Stimulated activated naive CD8-positive, alpha-beta T cell treated with anti-CD3 and anti-CD28 coated beads, Interleukin-15, Interleukin-2, amounts not matched to agents 100 ng/mL and 50 ng/mL, for 24 hours (primary cell): ENCODE results near the gene MRPS15.

ENCODE experiments used
- H3K27ac Mint-ChIP-seq: one replicate; pipeline ENCODE4 v1.8.0; 2021; ENCODE audit warnings: mild to moderate bottlenecking, mixed read lengths
- H3K27me3 Mint-ChIP-seq: one replicate; pipeline ENCODE4 v1.8.0; 2021; ENCODE audit warnings: mixed read lengths
- H3K36me3 Mint-ChIP-seq: one replicate; pipeline ENCODE4 v1.8.0; 2021; ENCODE audit warnings: low read depth, mixed read lengths
- H3K4me1 Mint-ChIP-seq: one replicate; pipeline ENCODE4 v1.8.0; 2021; ENCODE audit warnings: low read depth, mixed read lengths
- H3K4me3 Mint-ChIP-seq: one replicate; pipeline ENCODE4 v1.8.0; 2021; ENCODE audit warnings: mild to moderate bottlenecking, mixed read lengths
- H3K9me3 Mint-ChIP-seq: one replicate; pipeline ENCODE4 v1.8.0; 2021; ENCODE audit warnings: mixed read lengths

Gene MRPS15

GRCh38 chr1:36432616-36433015 is 31.6 kb downstream of the MRPS15 start:
- Mint-ChIP-seq H3K36me3 (no peaks in the 10 kb centered on the region), H3K27ac (no peak overlapping the region), H3K27me3 (no peaks in the 10 kb centered on the region), H3K9me3 (no peaks in the 10 kb centered on the region), H3K4me1 (no peaks in the 10 kb centered on the region), H3K4me3 (no peak overlapping the region)

GRCh38 chr1:36425791-36426190 is 38.4 kb downstream of the MRPS15 start:
- no peaks in the 10 kb centered on the region for H3K9me3 Mint-ChIP-seq
- H3K4me3 Mint-ChIP-seq: no peak overlapping the region
- no peaks in the 10 kb centered on the region for H3K36me3 Mint-ChIP-seq
- no peak overlapping the region for H3K27ac Mint-ChIP-seq
- peaks cover 12% of the 10 kb centered on the region for H3K4me1 Mint-ChIP-seq
- H3K27me3 Mint-ChIP-seq: no peaks in the 10 kb centered on the region

- peaks cover 19% of the 10 kb centered on the region for H3K4me1 Mint-ChIP-seq
- no peaks in the 10 kb centered on the region for H3K36me3 Mint-ChIP-seq
- no peak overlapping the region for H3K27ac Mint-ChIP-seq
- H3K4me3 Mint-ChIP-seq: no peak overlapping the region
- H3K27me3 Mint-ChIP-seq: no peaks in the 10 kb centered on the region
- H3K9me3 Mint-ChIP-seq: no peaks in the 10 kb centered on the region
Observed at GRCh38 chr1:36421649-36422048, 42.5 kb downstream of the MRPS15 start.

DNA sequence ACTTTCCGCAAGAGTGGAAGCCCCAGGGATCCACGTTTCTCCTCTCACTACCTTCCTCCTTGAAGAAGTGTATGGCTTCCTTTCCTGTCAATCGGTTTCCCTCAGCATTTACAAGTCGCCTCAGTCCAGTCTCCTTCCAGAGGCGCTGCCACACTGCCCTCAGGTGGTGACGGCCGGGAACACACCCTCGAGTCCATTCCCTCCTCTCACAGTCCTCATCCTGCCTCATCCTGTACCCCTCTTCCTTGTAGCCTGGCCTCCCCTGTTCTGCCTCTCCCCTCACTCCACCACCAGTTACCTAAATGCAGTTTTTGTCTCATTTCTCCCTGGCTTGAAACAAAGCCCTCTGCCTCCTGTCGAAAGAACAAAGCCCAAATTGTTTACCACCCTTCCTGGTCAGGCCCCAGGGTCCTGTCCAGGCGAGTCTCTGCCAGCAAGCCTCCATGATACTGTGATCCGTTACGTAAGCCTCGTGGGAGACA is 43.3 kb downstream of the MRPS15 start:
- Mint-ChIP-seq H3K27me3 (no peaks in the 10 kb centered on the region), H3K4me1 (peaks cover 14% of the 10 kb centered on the region), H3K9me3 (no peaks in the 10 kb centered on the region), H3K27ac (peak overlapping the region; percentile 87), H3K4me3 (no peak overlapping the region), H3K36me3 (no peaks in the 10 kb centered on the region)

DNA sequence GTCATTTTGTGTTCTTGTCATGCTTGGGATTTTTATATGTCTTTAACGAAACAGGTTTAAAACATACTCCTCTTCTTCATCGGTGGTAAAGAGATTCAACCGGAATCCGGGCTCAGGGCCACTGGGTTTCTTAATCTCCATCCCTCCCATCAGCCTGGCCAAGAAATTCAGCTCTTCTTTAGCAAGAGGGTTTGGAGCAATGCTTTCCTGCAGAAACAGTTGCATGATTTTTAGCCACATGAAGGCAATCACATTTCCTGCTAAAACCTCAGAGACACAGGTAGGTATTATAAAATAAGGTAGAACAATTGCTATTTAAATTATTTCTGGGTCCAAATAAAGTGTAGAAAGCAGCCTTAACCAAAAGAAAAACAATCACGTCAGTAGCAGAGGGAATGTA is 43.8 kb downstream of the MRPS15 start:
- no peaks in the 10 kb centered on the region for H3K9me3 Mint-ChIP-seq
- H3K27me3 Mint-ChIP-seq: no peaks in the 10 kb centered on the region
- H3K4me1 Mint-ChIP-seq: peaks cover 11% of the 10 kb centered on the region
- H3K4me3 Mint-ChIP-seq: no peak overlapping the region
- H3K27ac Mint-ChIP-seq: no peak overlapping the region
- no peaks in the 10 kb centered on the region for H3K36me3 Mint-ChIP-seq

DNA sequence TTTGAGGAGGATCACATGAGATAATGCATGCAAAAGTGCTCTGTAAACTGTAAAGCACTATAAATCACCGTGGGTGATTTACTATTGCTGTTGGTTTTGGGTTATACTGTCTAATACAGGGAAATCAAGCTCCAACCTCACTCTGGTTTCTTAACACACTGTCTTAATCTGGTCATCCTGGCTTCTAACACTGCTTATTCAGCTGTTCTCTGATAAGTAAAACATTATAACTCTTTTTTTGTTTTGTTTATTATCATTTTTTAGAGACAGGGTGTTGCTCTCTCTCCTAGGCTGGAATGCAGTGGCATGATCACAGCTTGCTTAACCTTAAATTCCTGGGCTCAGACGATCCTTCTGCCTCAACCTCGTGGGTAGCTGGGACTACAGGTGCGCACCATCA is 44.6 kb downstream of the MRPS15 start:
- no peaks in the 10 kb centered on the region for H3K27me3 Mint-ChIP-seq
- H3K36me3 Mint-ChIP-seq: no peaks in the 10 kb centered on the region
- H3K4me1 Mint-ChIP-seq: peaks cover 11% of the 10 kb centered on the region
- no peak overlapping the region for H3K27ac Mint-ChIP-seq
- no peak overlapping the region for H3K4me3 Mint-ChIP-seq
- no peaks in the 10 kb centered on the region for H3K9me3 Mint-ChIP-seq

- Mint-ChIP-seq H3K27me3 (no peaks in the 10 kb centered on the region), H3K4me3 (no peak overlapping the region), H3K9me3 (no peaks in the 10 kb centered on the region), H3K27ac (no peak overlapping the region), H3K4me1 (peaks cover 11% of the 10 kb centered on the region), H3K36me3 (no peaks in the 10 kb centered on the region)
Observed at GRCh38 chr1:36419140-36419539, 45.0 kb downstream of the MRPS15 start.

DNA sequence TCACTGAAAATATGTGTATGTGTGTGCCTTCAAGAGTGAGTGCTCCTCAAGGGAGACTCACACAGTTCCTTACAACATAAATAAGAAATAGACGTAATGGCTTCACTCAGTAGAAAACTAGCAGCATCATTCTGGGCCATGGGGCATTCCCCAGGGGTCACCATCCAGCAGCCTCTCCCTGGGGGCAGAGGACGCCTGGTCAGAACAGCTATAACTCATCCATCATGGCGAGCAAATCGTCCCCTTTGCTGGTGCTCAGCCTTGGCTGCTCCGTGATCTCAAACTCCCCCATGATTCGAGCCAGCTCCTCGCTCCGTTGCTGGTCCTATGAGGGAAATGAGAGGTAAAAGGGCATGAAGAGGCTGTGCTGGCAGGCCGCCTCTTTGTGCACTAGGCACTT is 46.3 kb downstream of the MRPS15 start:
- no peak overlapping the region for H3K27ac Mint-ChIP-seq
- peaks cover 11% of the 10 kb centered on the region for H3K4me1 Mint-ChIP-seq

DNA sequence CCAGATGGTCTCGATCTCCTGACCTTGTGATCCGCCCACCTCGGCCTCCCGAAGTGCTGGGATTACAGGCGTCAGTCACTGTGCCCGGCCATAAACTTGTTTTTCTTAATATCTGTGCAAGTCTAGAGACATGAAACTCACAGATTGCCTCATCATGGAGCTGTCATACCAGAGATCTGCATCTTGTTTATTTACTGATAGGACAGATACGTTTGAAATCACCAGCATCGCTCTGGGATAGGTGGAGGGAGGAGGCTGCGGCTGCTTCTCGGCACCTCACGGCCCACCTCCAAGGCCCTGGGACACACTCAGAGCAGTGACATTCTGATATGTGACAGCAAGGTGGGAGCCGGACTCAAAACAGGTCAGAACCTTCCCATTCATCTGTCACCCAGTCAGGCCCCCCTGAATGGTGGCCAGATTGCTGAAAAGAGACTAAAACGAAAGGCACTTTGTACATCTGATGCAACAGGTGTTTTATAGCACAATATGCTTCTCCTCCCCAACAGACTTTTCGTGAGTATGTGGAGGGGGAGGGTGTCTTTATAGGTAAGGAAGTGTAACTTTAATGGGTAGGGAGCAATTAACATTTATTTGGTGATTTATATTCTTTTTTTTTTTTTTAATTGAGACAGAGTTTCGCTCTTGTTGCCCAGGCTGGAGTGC is 48.4 kb downstream of the MRPS15 start:
- peaks cover 20% of the 10 kb centered on the region for H3K4me1 Mint-ChIP-seq
- H3K27ac Mint-ChIP-seq: no peak overlapping the region
- H3K27me3 Mint-ChIP-seq: no peaks in the 10 kb centered on the region
- no peak overlapping the region for H3K4me3 Mint-ChIP-seq
- no peaks in the 10 kb centered on the region for H3K36me3 Mint-ChIP-seq
- no peaks in the 10 kb centered on the region for H3K9me3 Mint-ChIP-seq

More for the DNA sequence above, 46.3 kb downstream of the MRPS15 start:
- no peaks in the 10 kb centered on the region for H3K27me3 Mint-ChIP-seq
- H3K36me3 Mint-ChIP-seq: no peaks in the 10 kb centered on the region
- H3K4me3 Mint-ChIP-seq: no peak overlapping the region
- H3K9me3 Mint-ChIP-seq: no peaks in the 10 kb centered on the region

DNA sequence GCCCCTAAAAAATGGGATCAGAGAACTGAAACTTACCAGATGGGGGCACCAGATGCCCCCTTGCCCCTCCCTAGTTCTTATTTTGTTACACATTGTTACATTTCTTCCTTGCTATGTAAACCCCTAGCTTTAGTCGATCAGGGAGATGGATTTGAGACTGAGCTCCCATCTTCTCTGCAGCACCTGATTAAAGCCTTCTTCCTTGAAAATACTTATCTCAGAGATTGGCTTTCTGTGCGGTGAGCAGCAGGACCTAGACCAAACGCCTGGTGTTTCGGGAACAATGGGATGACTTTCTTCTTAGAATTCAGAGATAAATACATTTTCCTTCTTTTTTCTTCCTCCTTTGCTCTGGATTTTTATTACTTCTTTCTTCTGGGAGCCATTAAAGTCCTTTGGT is 49.8 kb downstream of the MRPS15 start:
- no peak overlapping the region for H3K4me3 Mint-ChIP-seq
- no peak overlapping the region for H3K27ac Mint-ChIP-seq
- peaks cover 14% of the 10 kb centered on the region for H3K4me1 Mint-ChIP-seq
- H3K9me3 Mint-ChIP-seq: no peaks in the 10 kb centered on the region
- no peaks in the 10 kb centered on the region for H3K36me3 Mint-ChIP-seq
- no peaks in the 10 kb centered on the region for H3K27me3 Mint-ChIP-seq

DNA sequence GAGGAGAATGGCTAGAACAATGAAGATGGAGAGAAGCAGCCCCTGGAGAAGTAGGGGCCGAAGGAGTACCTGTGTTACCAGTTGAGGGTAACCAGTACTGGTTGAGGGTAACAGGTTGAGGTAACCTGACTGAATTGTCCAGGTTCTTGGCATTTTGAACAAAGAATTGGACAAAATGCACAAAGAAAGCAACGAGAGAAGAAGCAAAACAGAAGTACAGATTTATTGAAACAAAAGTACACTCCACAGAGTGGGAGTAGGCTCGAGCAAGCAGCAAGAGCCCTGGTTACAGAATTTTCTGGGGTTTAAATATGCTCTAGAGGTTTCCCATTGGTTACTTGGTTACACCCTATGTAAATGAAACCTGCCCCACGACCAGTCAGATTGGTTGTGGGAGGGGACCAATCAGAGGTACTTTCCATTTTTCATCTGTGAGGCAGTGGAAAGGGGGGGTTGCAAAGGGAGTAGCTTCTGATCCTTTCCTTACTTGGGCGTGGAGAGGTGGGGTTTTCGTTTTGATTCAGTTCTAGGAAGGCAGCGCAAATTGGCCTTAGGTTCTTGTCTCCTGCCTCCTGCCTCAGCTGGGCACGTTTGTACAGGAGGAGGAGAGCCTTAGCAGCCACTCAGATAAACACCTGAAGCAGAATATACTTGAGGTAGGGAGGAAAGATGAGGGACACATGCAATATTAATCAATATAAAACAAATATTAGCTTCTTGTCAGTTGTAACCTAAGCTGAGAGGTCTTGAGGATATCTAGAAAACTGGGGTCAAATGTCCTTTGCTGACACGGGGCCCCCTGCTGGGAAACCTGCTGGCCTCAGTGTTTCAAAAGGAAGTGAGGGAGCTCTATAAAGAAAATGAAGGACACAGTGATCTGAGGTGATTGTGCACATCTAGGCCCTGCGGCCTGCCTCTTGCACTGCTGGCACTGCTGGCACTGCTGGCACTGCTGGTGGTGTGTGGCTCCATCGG is 52.2 kb downstream of the MRPS15 start:
- no peak overlapping the region for H3K4me3 Mint-ChIP-seq
- peak overlapping the region; percentile 87 for H3K27ac Mint-ChIP-seq
- no peaks in the 10 kb centered on the region for H3K27me3 Mint-ChIP-seq
- no peaks in the 10 kb centered on the region for H3K36me3 Mint-ChIP-seq
- H3K9me3 Mint-ChIP-seq: no peaks in the 10 kb centered on the region
- H3K4me1 Mint-ChIP-seq: peaks cover 14% of the 10 kb centered on the region

- peaks cover 14% of the 10 kb centered on the region for H3K4me1 Mint-ChIP-seq
- no peaks in the 10 kb centered on the region for H3K9me3 Mint-ChIP-seq
- H3K27me3 Mint-ChIP-seq: no peaks in the 10 kb centered on the region
- no peak overlapping the region for H3K27ac Mint-ChIP-seq
- no peaks in the 10 kb centered on the region for H3K36me3 Mint-ChIP-seq
- H3K4me3 Mint-ChIP-seq: no peak overlapping the region
Observed at GRCh38 chr1:36408479-36408878, 55.7 kb downstream of the MRPS15 start.

DNA sequence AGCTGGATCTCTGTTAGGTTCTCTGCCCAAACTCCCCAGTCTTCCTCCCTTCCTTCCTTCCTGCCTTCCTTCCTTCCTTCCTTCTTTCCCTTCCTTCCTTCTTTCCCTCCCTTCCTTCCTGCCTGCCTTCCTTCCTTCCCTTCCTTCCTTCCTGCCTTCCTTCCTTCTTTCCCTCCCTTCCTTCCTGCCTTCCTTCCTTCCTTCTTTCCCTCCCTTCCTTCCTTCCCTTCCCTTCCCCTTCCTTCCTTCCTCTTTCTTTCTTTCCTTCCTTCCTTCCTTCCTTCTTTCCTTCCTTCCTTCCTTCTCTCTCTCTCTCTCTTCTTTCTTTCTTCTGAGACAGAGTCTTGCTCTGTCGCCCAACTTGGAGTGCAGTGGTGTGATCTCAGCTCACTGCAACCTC is 57.7 kb downstream of the MRPS15 start:
- H3K4me3 Mint-ChIP-seq: no peak overlapping the region
- peaks cover 11% of the 10 kb centered on the region for H3K4me1 Mint-ChIP-seq
- H3K9me3 Mint-ChIP-seq: no peaks in the 10 kb centered on the region
- H3K27me3 Mint-ChIP-seq: no peaks in the 10 kb centered on the region
- H3K36me3 Mint-ChIP-seq: no peaks in the 10 kb centered on the region
- H3K27ac Mint-ChIP-seq: no peak overlapping the region
